GM06990 (cell line): Measurements from ENCODE around the gene LSM10.

ENCODE experiments used
- DNase-seq: peaks from one replicate; pipeline ENCODE4 v3.0.0-alpha.2; 2011; ENCODE audit not compliant: insufficient read length; ENCODE audit errors: extremely low read depth
- H3K27me3 ChIP-seq: replicated peaks from 2 replicates; pipeline ENCODE4 v1.6.0; 2011; ENCODE audit warnings: low read length; ENCODE audit not compliant: control insufficient read depth, insufficient read depth
- H3K36me3 ChIP-seq: 2 replicates; pipeline ENCODE4 v1.5.1; 2011; ENCODE audit warnings: low read length; ENCODE audit not compliant: control insufficient read depth, insufficient read depth
- H3K4me3 ChIP-seq: replicated peaks from 2 replicates; pipeline ENCODE4 v1.5.1; 2011; ENCODE audit warnings: low read depth, mild to moderate bottlenecking, control low read depth, low read length
- CTCF ChIP-seq: IDR thresholded peaks from 2 replicates; pipeline ENCODE4 v1.5.1; 2011; ENCODE audit warnings: low read length, control low read depth, mild to moderate bottlenecking, inconsistent platforms; ENCODE audit not compliant: insufficient read depth, poor library complexity, severe bottlenecking

The LSM10 gene

GRCh38 chr1:36406440-36406839, 8.7 kb upstream of the LSM10 start:
- H3K4me3 ChIP-seq = no peak overlapping the region
- no peak for DNase-seq
- no peaks in the 10 kb centered on the region for H3K27me3 ChIP-seq
- no peak for TF ChIP-seq CTCF
- no peaks in the 10 kb centered on the region for H3K36me3 ChIP-seq

GRCh38 chr1:36402504-36402890, 4.8 kb upstream of the LSM10 start:
- Histone ChIP-seq H3K27me3 (no peaks in the 10 kb centered on the region), H3K36me3 (no peaks in the 10 kb centered on the region), H3K4me3 (no peak overlapping the region)
- TF ChIP-seq CTCF = no peak
- no peak for DNase-seq

GRCh38 chr1:36401602-36402503, 4.1 kb upstream of the LSM10 start:
- Histone ChIP-seq H3K4me3 (no peak overlapping the region), H3K27me3 (no peaks in the 10 kb centered on the region), H3K36me3 (no peaks in the 10 kb centered on the region)
- no peak for DNase-seq
- TF ChIP-seq CTCF = no peak

- H3K36me3 ChIP-seq = no peaks in the 10 kb centered on the region
- H3K27me3 ChIP-seq = no peaks in the 10 kb centered on the region
- peak; percentile 63 for DNase-seq
- TF ChIP-seq CTCF = no peak
- H3K4me3 ChIP-seq = no peak overlapping the region
Measured at GRCh38 chr1:36400825-36401601, 3.3 kb upstream of the LSM10 start.

- Histone ChIP-seq H3K36me3 (no peaks in the 10 kb centered on the region), H3K4me3 (no peak overlapping the region), H3K27me3 (no peaks in the 10 kb centered on the region)
- TF ChIP-seq CTCF = no peak
- DNase-seq = no peak
Measured at GRCh38 chr1:36400514-36400824, 2.8 kb upstream of the LSM10 start.
